ENCODE data around the gene STMND1. TPM values are rescaled to one million over a fixed set of nuclear protein-coding genes. Genes with fewer than 3 reads are reported as not detected.

STMND1 gene
- total RNA-seq (2021; fragmentation: NEBNext Ultra II Directional; extraction: Animal tissue kit (Norgen Biotek cat#: 25700)), result not detected in 2 replicates
- polyA plus RNA-seq (2011; rRNA removed), result not detected in 2 replicates
- polyA plus RNA-seq (2011; cell fraction: cytosol; rRNA removed), result 0.05 TPM
- not detected for polyA plus RNA-seq (2011; cell fraction: nucleus; rRNA removed)
- 0.13 TPM in 1 of 4 replicates, not detected in the others for polyA plus RNA-seq (2012, experiment 1 of 2)
- polyA plus RNA-seq (2012, experiment 2 of 2), result not detected
- not detected for polyA plus RNA-seq (2013, experiment 1 of 2)
- polyA plus RNA-seq (2013, experiment 2 of 2), result not detected
- polyA minus RNA-seq (2011; rRNA and poly(A)+ RNA removed), result not detected in 2 replicates
- not detected for polyA minus RNA-seq (2011; cell fraction: cytosol; rRNA and poly(A)+ RNA removed)
- not detected for polyA minus RNA-seq (2011; cell fraction: nucleus; rRNA and poly(A)+ RNA removed)
- long read RNA-seq, experiment 1, result 0 reads
- long read RNA-seq, experiment 2, result 0 reads

GRCh38 chr6:17101422-17102257 is at the start of gene STMND1:
Gene STMND1 (plus strand): TSS chr6:17102050. CDS start chr6:17102258, 208 bp downstream.
- Histone ChIP-seq H2AK5ac (ENCODE audit: low read depth, low read length) (no peak within 1 kb of the TSS), H3K79me2 (ENCODE audit: control insufficient read depth in 1 of 2, insufficient read depth in 2 of 2, low read length in 2 of 2) (no peaks in the 10 kb centered on the region), H3K23ac (ENCODE audit: insufficient read length) (no peak within 1 kb of the TSS), H4K20me1 (replicated peaks in 1 of 2; ENCODE audit: control insufficient read depth in 1 of 2, insufficient read depth in 2 of 2, low read length in 2 of 2) (no peaks in the 10 kb centered on the region), H2BK5ac (ENCODE audit: low read depth, low read length) (no peak within 1 kb of the TSS), H2AFZ (ENCODE audit: low read length) (peak within 1 kb of the TSS; percentile 88), H3K23me2 (ENCODE audit: low read depth, low read length) (peaks cover 7% of the 10 kb centered on the region; the same call in 1 of the 2 replicates), H3K9me3 (ENCODE audit: insufficient read depth in 2 of 2, low read depth in 1 of 2, low read length in 1 of 2) (no peaks in the 10 kb centered on the region), H3K4me3 (ENCODE audit: extremely low read depth in 1 of 4, insufficient read depth in 2 of 4, low read depth in 3 of 4, low read length in 4 of 4) (peak within 1 kb of the TSS; percentile 45 to 72 (median 61)), H3K27me3 (replicated peaks in 1 of 4; ENCODE audit: control insufficient read depth in 3 of 4, extremely low read depth in 1 of 4, insufficient read depth in 3 of 4, low read length in 3 of 4) (peaks cover 5 to 23% (median 22%) of the 10 kb centered on the region in 4 experiments), H2BK12ac (ENCODE audit: low read depth, low read length) (no peak within 1 kb of the TSS), H3K4me2 (ENCODE audit: insufficient read depth in 1 of 2, low read depth in 2 of 2, low read length in 2 of 2) (peak within 1 kb of the TSS; percentile 86 to 88), H3K36me3 (ENCODE audit: control insufficient read depth in 2 of 4, insufficient read depth in 4 of 4, low read length in 3 of 4) (no peaks in the 10 kb centered on the region), H4K91ac (replicated peaks; ENCODE audit: insufficient read length, low read length) (no peak within 1 kb of the TSS), H3K4me1 (replicated peaks in 1 of 4; ENCODE audit: control insufficient read depth in 3 of 4, insufficient read depth in 4 of 4, low read length in 3 of 4) (peaks cover 0 to 2% (median under 1%) of the 10 kb centered on the region in 4 experiments; a peak in 2 of 7 replicates), H2BK20ac (ENCODE audit: low read length) (no peak within 1 kb of the TSS), H4K5ac (ENCODE audit: insufficient read length, low read depth, low read length) (no peak within 1 kb of the TSS), H3K56ac (replicated peaks; ENCODE audit: insufficient read length, low read depth, low read length) (no peak within 1 kb of the TSS), H3K4ac (replicated peaks; ENCODE audit: insufficient read length, low read depth, low read length) (no peak within 1 kb of the TSS), H4K8ac (ENCODE audit: extremely low read depth, insufficient read depth, low read length) (peak within 1 kb of the TSS; percentile 73; the same call in 1 of the 2 replicates), H3K9ac (replicated peaks in 1 of 4; ENCODE audit: extremely low read depth in 1 of 4, low read depth in 3 of 4, low read length in 3 of 4) (peak within 1 kb of the TSS in 3 of 4 experiments; percentile 20 to 44 (median 27); a peak in 3 of 7 replicates), H3K79me1 (ENCODE audit: low read depth, low read length) (no peaks in the 10 kb centered on the region), H3K18ac (ENCODE audit: extremely low read depth, low read length) (no peak within 1 kb of the TSS), H2BK120ac (replicated peaks; ENCODE audit: low read depth, low read length) (no peak within 1 kb of the TSS), H2BK15ac (ENCODE audit: low read length) (no peak within 1 kb of the TSS), H3K27ac (ENCODE audit: low read depth, low read length) (no peak within 1 kb of the TSS), H3K14ac (ENCODE audit: insufficient read length) (no peak within 1 kb of the TSS)
- POLR2A ChIA-PET (ENCODE audit: partially characterized antibody), result no interaction called here
- DNase-seq (ENCODE audit: low read depth in 1 of 2, low spot score in 2 of 2) (peak in 1 of 2 experiments; percentile 64), FAIRE-seq (no peak)
- 20% methylated on average over 54 of the region's 57 CpGs; no CpG with 5 or more reads in 1 of the 2 experiments for WGBS, 2 experiments (ENCODE audit: extremely low coverage in 1 of 2, insufficient coverage in 1 of 2, insufficient read length in 1 of 2, insufficient replicate concordance in 2 of 2, low coverage in 1 of 2, low lambda C conversion rate in 2 of 2, missing lambda C conversion rate in 1 of 2)
- CTCF ChIA-PET (ENCODE audit: partially characterized antibody), result interaction anchor here (1.1 to 1.5 kb wide), 2 partner anchors 11 to 104 kb away, joined by 3 to 8 read pairs; no protein-coding TSS in a partner anchor
- TF ChIP-seq BACH1 (IDR thresholded peaks at IDR 0.05; ENCODE audit: low read length) (no peak), CEBPB (IDR thresholded peaks at IDR 0.05; ENCODE audit: low read depth, low read length) (no peak), SP1 (IDR thresholded peaks at IDR 0.05; ENCODE audit: low read depth, low read length) (no peak), CREB1 (IDR thresholded peaks at IDR 0.05) (no peak), SIN3A (conservative IDR thresholded peaks at IDR 0.05 in 1 of 2, IDR thresholded peaks at IDR 0.05 in 1 of 2; ENCODE audit: low read depth in 1 of 2, low read length in 2 of 2) (no peak; a peak in 1 of 4 replicates), NRF1 (IDR thresholded peaks at IDR 0.05; ENCODE audit: low read depth, low read length) (no peak), KDM5A (IDR thresholded peaks at IDR 0.05; ENCODE audit: low read length) (no peak), CTCF (IDR thresholded peaks at IDR 0.05; ENCODE audit: control extremely low read depth in 1 of 3, insufficient read depth in 1 of 3, low read depth in 1 of 3, low read length in 3 of 3) (no peak)

Measured in H1 (cell line).